MM.1S (cell line): ENCODE results near the gene PMEPA1.

Experiments
- CTCF ChIP-seq: fragments of 300-600 bp; sonication (generic); IDR thresholded peaks from 2 replicates; pipeline ENCODE4 v1.5.1; 2016; ENCODE audit warnings: antibody characterized with exemption, low read length, mixed read lengths
- EZH2phosphoT487 ChIP-seq: fragments of 300-600 bp; sonication (generic); IDR thresholded peaks from 2 replicates; pipeline ENCODE4 v1.6.1; 2018; ENCODE audit warnings: antibody characterized with exemption, low read length

- TF ChIP-seq EZH2phosphoT487 (no peak), CTCF (no peak)
Measured at GRCh38 chr20:57713505-57713903, 3.7 kb upstream of the PMEPA1 start.
